ENCODE results near the gene CREBBP.

Gene CREBBP

GRCh38 chr16:3879887-3880564 is 487 bp downstream of the CREBBP start:
- peak; percentile 62 for DNase-seq (ENCODE audit: low spot score)

- no peak for DNase-seq (ENCODE audit: low spot score)
Measured at GRCh38 chr16:3879258-3879886, 1.1 kb downstream of the CREBBP start.

- no peak for DNase-seq (ENCODE audit: low spot score)
Measured at GRCh38 chr16:3878610-3879009, 1.9 kb downstream of the CREBBP start.

GRCh38 chr16:3876695-3877094 is 3.8 kb downstream of the CREBBP start:
- no peak for DNase-seq (ENCODE audit: low spot score)

- DNase-seq (ENCODE audit: low spot score) = no peak
Measured at GRCh38 chr16:3876160-3876559, 4.4 kb downstream of the CREBBP start.

- no peak for DNase-seq (ENCODE audit: low spot score)
Measured at GRCh38 chr16:3874794-3875692, 5.5 kb downstream of the CREBBP start.

GRCh38 chr16:3874242-3874641 is 6.3 kb downstream of the CREBBP start:
- DNase-seq (ENCODE audit: low spot score) = no peak

GRCh38 chr16:3873482-3874173 is 6.9 kb downstream of the CREBBP start:
- no peak for DNase-seq (ENCODE audit: low spot score)

- DNase-seq (ENCODE audit: low spot score) = no peak
Measured at GRCh38 chr16:3872216-3872895, 8.2 kb downstream of the CREBBP start.

- DNase-seq (ENCODE audit: low spot score) = no peak
Measured at GRCh38 chr16:3868967-3869366, 11.5 kb downstream of the CREBBP start.

GRCh38 chr16:3868556-3868955 is 12.0 kb downstream of the CREBBP start:
- no peak for DNase-seq (ENCODE audit: low spot score)

GRCh38 chr16:3866703-3867431 is 13.6 kb downstream of the CREBBP start:
- no peak for DNase-seq (ENCODE audit: low spot score)

- no peak for DNase-seq (ENCODE audit: low spot score)
Measured at GRCh38 chr16:3865241-3865640, 15.3 kb downstream of the CREBBP start.

GRCh38 chr16:3864562-3864961 is 16.0 kb downstream of the CREBBP start:
- no peak for DNase-seq (ENCODE audit: low spot score)

- no peak for DNase-seq (ENCODE audit: low spot score)
Measured at GRCh38 chr16:3863587-3863986, 16.9 kb downstream of the CREBBP start.

- DNase-seq (ENCODE audit: low spot score) = no peak
Measured at GRCh38 chr16:3861808-3862451, 18.6 kb downstream of the CREBBP start.

- DNase-seq (ENCODE audit: low spot score) = no peak
Measured at GRCh38 chr16:3859889-3860288, 20.6 kb downstream of the CREBBP start.

GRCh38 chr16:3858801-3859200 is 21.7 kb downstream of the CREBBP start:
- no peak for DNase-seq (ENCODE audit: low spot score)

- DNase-seq (ENCODE audit: low spot score) = no peak
Measured at GRCh38 chr16:3857189-3858043, 23.1 kb downstream of the CREBBP start.

All from putamen (tissue), 1 donor.